GM21423 (cell line): ENCODE results near the gene TXNL4B.

Source experiments
- ATAC-seq: cut with Tn5 transposase; IDR thresholded peaks from one replicate; pipeline ENCODE4 v1.9.1; 2021; ENCODE audit warnings: mild to moderate bottlenecking, moderate library complexity; ENCODE audit not compliant: unreplicated experiment

TXNL4B gene

GRCh38 chr16:72112906-72113615 is 19.6 kb upstream of the TXNL4B start:
- ATAC-seq, result no peak

GRCh38 chr16:72112452-72112792 is 19.0 kb upstream of the TXNL4B start:
- no peak for ATAC-seq

- ATAC-seq, result no peak
Observed at GRCh38 chr16:72111657-72112451, 18.4 kb upstream of the TXNL4B start.

DNA sequence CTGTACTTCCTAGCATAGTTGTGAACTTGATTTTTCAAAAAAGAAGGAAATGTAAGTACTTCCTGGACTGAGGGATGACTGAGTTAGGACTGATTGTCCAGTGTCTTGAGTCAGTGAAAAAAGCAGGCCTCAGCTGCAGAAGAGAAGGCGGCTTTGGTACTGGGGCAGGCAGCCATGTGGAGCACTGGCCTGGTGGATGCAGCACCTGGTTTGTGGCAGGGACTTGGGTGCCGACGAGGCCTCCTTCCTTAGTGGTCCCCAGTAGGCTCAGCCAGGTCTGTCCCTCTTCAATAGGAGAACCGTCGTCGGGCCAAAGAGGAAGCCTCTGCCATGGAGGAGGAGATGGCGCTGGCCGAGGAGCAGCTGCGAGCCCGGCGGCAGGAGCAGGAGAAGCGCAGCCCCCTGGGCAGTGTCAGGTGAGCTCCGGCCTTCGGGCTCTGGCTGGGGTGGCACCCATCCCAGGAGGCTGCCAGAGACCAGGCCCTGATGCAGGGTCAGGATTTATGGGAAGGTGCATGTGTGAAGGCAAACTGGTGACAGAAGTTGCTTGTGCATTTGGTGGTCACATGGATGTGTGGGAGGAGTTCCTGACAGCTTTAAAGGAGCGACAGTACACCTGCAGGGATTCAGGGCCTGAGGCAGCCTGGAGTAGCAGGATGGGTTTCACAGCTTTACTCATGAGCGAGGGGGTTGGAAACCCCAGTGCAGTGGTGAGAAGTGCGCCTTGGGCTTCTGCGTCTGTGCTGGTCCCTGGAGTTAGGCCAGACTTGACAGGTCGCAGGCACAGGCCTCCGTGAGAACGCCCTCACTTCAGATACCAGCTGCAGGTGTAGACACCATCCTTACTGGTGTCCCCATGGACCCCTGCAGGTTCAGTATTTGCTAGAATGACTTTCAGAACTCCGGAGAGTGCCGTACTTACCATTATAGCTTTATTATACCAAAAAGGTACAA is 17.5 kb upstream of the TXNL4B start:
- ATAC-seq, result no peak

GRCh38 chr16:72109966-72110530 is 16.6 kb upstream of the TXNL4B start:
- no peak for ATAC-seq

DNA sequence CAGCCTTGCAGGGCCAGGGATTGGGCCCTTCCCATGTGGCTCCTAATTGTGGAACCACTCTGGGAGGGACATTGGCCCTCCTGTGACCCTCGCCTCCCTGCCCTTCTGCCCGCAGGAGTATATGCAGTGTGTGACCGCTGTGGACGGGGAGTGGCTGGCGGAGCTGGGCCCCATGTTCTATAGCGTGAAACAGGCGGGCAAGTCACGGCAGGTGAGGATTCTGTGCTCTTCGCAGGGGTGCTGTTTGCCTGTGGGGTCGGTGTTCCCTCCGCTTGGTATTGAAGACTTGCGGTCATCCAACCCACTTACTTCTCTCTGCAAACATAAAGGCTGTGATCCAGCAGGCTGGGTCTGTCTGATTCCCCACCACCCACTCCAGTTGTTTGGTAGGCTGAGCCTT is 15.9 kb upstream of the TXNL4B start:
- ATAC-seq, result no peak

- ATAC-seq, result no peak
Observed at GRCh38 chr16:72108353-72109102, 15.1 kb upstream of the TXNL4B start.

GRCh38 chr16:72107371-72107770 is 14.0 kb upstream of the TXNL4B start:
- ATAC-seq, result no peak

- no peak for ATAC-seq
Observed at GRCh38 chr16:72105978-72106377, 12.6 kb upstream of the TXNL4B start.

DNA sequence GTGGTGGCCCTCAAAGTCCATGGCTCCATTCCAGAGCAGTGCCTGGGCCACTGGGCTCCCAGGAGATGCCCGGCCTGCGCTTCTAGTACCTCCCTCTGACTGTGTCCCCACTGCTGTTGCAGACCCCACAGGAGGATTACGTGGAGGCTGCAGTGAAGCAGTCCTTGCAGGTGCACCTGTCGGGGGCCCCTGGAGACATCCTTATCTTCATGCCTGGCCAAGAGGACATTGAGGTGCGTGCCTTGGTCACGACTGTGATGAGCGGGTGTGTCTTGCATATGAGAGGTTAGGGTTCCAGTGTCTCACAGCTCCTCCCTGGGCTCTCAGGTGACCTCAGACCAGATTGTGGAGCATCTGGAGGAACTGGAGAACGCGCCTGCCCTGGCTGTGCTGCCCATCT is 11.5 kb upstream of the TXNL4B start:
- no peak for ATAC-seq

- ATAC-seq, result no peak
Observed at GRCh38 chr16:72101195-72101594, 7.8 kb upstream of the TXNL4B start.

DNA sequence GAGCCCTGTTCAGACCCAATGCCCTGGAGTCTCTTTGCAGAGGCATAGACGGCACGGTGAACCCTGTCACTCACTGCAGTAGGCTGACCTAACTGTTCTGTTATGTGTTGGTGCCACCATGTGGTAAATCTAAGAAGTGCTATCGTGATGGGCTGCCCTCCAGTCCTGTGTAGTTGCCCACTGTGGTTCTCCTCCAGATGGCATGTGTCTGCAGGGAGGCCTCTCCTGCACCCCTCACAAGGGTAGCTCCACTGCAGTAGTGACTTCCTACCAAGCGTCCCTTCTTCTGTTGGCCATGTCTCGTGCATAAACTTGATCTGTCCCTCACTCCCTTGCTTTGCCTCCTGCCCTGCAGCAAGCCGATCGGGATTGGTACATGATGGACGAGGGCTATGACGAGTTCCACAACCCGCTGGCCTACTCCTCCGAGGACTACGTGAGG is 6.0 kb upstream of the TXNL4B start:
- peak; percentile 54 for ATAC-seq

GRCh38 chr16:72098936-72099335 is 5.5 kb upstream of the TXNL4B start:
- ATAC-seq, result no peak

DNA sequence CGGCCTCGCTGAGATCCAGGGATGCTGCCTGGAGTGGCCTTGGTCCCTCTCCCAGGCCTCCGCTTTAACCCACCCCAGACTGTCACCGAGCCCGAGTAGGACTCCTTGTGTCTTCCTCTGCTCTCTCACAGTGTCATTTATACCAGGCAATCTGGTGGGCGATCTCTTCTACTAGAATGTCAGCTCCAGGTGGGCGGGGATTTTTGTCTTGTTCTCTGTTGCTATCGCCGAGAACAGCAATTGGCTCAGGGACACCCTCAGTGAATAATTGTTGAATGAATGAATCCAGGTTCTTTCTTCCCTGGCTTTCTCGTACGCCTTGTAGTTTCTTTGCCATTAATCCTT is 818 bp upstream of the TXNL4B start:
- no peak for ATAC-seq

- no peak for ATAC-seq
Observed at GRCh38 chr16:72092832-72093447, 480 bp downstream of the TXNL4B start.

DNA sequence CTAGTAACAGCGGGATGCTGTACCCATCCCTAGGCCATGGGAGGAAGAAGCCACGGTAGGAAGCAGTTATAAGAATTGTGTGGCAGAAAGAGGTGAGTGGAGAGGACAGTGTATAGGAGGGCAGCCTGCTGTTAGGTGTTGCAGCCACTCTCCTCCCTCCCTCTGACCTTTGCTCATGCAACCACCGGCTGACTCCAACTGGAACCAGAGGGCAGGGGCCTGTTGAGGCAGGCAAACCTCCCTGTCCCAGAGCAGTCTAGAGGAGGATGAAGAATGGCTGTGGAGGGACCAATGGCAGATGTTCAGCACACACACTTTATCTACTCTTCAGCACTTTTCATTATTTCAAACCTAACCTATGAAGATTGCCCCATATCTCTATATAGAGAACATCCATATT is 2.2 kb downstream of the TXNL4B start:
- no peak for ATAC-seq

DNA sequence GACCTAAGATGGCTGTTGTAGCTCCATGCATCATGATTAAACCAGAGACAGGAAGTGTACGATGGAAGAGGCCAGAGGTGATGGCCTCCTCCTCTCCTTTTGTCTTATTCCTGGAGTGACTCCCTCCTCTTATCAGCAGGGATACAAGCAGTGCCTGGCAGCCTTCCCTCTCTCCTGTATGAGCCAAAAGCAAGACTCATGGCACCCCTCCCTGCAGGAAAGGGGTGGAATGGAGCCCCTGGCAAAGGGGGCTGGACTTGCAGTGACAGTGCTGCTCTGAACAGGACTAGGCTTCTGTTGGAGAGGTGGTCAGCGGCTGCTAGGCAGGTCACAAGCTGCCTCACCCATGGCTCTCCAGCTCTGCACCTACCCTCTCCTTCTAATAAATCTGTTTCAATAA is 8.4 kb downstream of the TXNL4B start:
- ATAC-seq, result no peak

- ATAC-seq, result no peak
Observed at GRCh38 chr16:72084445-72084844, 9.0 kb downstream of the TXNL4B start.

DNA sequence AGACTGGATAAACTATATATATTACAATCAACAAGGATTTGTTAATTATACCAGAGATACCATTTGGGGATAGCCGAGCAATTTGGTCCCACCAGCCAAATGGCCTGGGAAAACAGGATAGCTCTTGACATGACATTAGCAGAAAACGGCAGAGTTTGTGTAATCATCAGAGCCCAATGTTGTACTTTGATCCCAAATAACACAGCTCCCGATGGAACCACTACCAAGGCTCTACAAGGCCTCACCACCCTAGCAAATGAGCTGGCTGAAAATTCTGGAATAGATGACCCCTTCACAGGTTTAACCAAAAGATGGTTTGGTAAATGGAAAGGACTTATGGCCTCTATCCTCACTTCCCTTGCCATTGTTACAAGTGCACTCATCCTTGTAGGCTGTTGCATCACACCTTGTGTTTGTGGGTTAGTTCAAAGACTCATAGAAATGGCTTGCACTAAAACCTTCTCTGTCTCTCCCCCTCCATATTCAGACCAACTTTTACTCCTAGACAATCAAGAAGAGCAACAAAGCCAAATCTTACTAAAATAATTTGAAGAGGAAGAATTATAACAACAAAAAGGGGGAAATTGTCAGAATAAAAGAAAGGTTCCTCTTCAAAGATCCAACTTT is 9.5 kb downstream of the TXNL4B start:
- ATAC-seq, result no peak
